Measurements from ENCODE around the gene CELSR1.

CELSR1 gene

GRCh38 chr22:46328797-46329196 is 208.6 kb downstream of the CELSR1 start:
- TF ChIP-seq, protein P1, sequence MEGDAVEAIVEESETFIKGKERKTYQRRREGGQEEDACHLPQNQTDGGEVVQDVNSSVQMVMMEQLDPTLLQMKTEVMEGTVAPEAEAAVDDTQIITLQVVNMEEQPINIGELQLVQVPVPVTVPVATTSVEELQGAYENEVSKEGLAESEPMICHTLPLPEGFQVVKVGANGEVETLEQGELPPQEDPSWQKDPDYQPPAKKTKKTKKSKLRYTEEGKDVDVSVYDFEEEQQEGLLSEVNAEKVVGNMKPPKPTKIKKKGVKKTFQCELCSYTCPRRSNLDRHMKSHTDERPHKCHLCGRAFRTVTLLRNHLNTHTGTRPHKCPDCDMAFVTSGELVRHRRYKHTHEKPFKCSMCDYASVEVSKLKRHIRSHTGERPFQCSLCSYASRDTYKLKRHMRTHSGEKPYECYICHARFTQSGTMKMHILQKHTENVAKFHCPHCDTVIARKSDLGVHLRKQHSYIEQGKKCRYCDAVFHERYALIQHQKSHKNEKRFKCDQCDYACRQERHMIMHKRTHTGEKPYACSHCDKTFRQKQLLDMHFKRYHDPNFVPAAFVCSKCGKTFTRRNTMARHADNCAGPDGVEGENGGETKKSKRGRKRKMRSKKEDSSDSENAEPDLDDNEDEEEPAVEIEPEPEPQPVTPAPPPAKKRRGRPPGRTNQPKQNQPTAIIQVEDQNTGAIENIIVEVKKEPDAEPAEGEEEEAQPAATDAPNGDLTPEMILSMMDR (IDR thresholded peaks at IDR 0.05; ENCODE audit: control extremely low read depth, extremely low read depth, low read depth, missing control alignments) = no peak
- ChIA-PET POLR2A (no interaction called here), CTCF (interaction anchor here (0.9 to 2.9 kb wide), 3 partner anchors 12 to 16 kb away, joined by 3 to 10 read pairs (median 3); no protein-coding TSS in a partner anchor)
- DNase-seq (ENCODE audit: extremely low spot score) = no peak

DNA sequence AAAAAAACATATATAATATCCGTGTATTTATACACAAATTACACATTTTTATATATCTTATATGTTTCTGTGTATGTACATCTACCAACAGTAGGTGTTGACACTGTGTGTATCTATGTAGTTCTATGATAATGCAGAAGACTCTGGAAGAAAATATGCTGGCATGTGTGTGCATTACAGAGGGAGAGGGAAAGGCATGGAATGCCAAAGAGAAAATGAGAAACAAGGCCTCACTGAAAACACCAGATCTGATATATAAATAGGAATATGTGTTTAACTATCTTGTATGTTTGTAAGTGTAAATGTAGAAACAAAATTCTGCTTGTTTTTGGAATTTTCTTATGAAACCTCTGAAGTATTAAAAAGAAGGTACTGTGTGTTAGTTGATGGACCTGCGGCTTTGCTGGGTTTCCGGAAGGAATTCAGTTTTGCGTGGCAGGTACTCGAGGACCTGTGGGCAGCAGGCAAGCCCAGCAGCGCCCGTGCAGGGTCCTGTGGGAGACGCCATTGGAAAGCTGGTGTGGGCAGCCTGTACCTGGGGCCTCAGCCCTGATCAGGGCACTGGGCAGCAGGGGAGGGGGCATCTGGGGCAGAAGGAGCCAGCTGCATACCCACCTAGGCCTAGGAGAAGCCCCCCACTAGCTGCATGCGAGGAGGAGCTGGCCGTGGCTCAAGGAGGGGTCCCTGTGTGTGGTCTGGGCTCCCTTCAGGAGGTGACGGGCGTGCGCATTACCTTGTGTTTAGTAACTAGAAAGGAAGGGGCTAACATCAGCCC is 209.5 kb downstream of the CELSR1 start:
- DNase-seq (ENCODE audit: extremely low spot score) = no peak
- CTCF ChIA-PET = interaction anchor here (0.9 to 2.9 kb wide), 2 partner anchors 11 to 15 kb away, joined by 3 to 10 read pairs; no protein-coding TSS in a partner anchor
- POLR2A ChIA-PET = no interaction called here
- TF ChIP-seq, protein P1 (IDR thresholded peaks at IDR 0.05; ENCODE audit: control extremely low read depth, extremely low read depth, low read depth, missing control alignments) = no peak

- TF ChIP-seq, protein P1 (IDR thresholded peaks at IDR 0.05; ENCODE audit: control extremely low read depth, extremely low read depth, low read depth, missing control alignments) = no peak
- ChIA-PET CTCF (interaction anchor here (2.3 kb wide), 1 partner anchor 10 kb away, joined by 5 read pairs; no protein-coding TSS in a partner anchor), POLR2A (no interaction called here)
- DNase-seq (ENCODE audit: extremely low spot score) = no peak
These were observed 211.2 kb downstream of the CELSR1 start for GRCh38 chr22:46326066-46326680.

DNA sequence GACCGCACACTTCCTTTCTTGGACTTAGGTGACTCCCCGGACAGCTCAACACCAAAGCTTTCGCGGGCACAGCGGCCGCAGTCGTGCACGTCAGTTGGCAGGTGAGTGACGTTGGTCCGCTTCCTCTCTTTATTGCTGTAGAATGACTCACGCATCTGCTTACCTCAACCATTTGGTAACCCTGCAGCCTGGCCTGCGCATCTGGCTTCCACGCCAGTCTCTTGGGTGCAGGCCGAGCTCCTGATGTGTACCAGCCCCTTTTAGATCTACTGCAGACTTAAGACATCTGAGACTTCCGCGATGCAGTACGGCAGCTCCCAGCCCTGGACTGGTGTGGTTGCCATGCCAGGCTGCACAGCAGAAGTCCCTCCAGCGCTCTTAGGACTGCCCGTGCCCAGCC is 214.3 kb downstream of the CELSR1 start:
- ChIA-PET CTCF (interaction anchor here (1.7 to 1.9 kb wide), 2 partner anchors 44 to 201 kb away, joined by 3 to 4 read pairs; no protein-coding TSS in a partner anchor), POLR2A (no interaction called here)
- TF ChIP-seq, protein P1 (IDR thresholded peaks at IDR 0.05; ENCODE audit: control extremely low read depth, extremely low read depth, low read depth, missing control alignments) = no peak
- DNase-seq (ENCODE audit: extremely low spot score) = no peak

DNA sequence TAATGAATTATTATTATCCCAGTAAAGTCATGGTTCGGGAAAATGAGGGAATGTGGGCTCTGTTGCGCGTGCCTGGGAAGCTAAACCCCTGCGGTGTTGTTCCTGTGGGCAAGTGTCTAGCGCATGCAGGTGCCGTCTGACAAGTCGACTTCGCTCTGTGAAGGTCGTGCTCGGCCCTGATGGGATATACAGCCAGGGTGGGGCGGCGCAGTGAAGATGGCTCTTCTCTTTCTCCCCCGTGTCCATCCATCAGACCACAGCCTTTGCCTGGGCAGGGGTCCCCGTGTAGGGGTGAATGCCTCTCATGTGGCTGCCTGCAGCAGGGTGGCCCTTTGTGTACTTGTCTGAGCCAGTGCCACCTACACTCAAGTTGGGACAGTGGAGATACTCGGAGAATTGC is 214.7 kb downstream of the CELSR1 start:
- TF ChIP-seq, protein P1 (IDR thresholded peaks at IDR 0.05; ENCODE audit: control extremely low read depth, extremely low read depth, low read depth, missing control alignments) = no peak
- POLR2A ChIA-PET = no interaction called here
- CTCF ChIA-PET = interaction anchor here (1.9 kb wide), 1 partner anchor 201 kb away, joined by 4 read pairs; no protein-coding TSS in a partner anchor
- no peak for DNase-seq (ENCODE audit: extremely low spot score)

- TF ChIP-seq, protein P1 (IDR thresholded peaks at IDR 0.05; ENCODE audit: control extremely low read depth, extremely low read depth, low read depth, missing control alignments) = no peak
- ChIA-PET CTCF (interaction anchor here (1.1 to 1.4 kb wide), 2 partner anchors 10 to 204 kb away, joined by 3 to 5 read pairs; no protein-coding TSS in a partner anchor), POLR2A (no interaction called here)
- no peak for DNase-seq (ENCODE audit: extremely low spot score)
These were observed 216.6 kb downstream of the CELSR1 start for GRCh38 chr22:46320716-46321386.

Measured in GM10248 (cell line).